Kasumi-1 (cell line): ENCODE data around the gene PBX2.

ENCODE experiments used
- DNase-seq, 2 experiments: peaks; one replicate each; lab custom pipeline; 2025; lab: John Stamatoyannopoulos, UW

Gene PBX2

GRCh38 chr6:32174416-32174815 lies 15.6 kb downstream of the PBX2 start:
- no peak for DNase-seq

GRCh38 chr6:32173051-32173727 lies 16.8 kb downstream of the PBX2 start:
- DNase-seq: no peak

GRCh38 chr6:32171234-32171633 lies 18.8 kb downstream of the PBX2 start:
- no peak for DNase-seq

GRCh38 chr6:32170294-32170693 lies 19.7 kb downstream of the PBX2 start:
- DNase-seq: no peak

GRCh38 chr6:32168807-32169591 lies 21.0 kb downstream of the PBX2 start:
- DNase-seq: no peak

DNA sequence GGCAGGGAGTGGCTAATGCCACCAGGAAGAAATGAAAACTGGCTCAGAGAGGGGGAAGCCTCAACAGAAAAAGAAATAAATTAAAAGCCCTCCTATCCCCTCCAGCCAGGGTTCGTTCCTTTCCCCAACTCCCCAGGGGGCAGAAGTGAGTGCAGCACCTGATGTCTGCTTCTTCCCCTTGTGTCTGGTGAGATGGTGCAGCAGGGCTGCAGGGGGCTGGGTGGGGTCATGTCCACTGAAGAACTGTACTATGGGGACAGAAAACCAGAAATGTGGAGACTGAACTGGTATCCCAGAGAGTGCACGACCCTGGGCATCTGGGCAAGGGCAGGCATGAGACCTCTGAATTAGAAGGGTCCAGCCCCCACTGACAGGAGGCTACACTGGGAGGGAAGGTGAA lies 21.7 kb downstream of the PBX2 start:
- DNase-seq: no peak

GRCh38 chr6:32167761-32168262 lies 22.2 kb downstream of the PBX2 start:
- no peak for DNase-seq

DNA sequence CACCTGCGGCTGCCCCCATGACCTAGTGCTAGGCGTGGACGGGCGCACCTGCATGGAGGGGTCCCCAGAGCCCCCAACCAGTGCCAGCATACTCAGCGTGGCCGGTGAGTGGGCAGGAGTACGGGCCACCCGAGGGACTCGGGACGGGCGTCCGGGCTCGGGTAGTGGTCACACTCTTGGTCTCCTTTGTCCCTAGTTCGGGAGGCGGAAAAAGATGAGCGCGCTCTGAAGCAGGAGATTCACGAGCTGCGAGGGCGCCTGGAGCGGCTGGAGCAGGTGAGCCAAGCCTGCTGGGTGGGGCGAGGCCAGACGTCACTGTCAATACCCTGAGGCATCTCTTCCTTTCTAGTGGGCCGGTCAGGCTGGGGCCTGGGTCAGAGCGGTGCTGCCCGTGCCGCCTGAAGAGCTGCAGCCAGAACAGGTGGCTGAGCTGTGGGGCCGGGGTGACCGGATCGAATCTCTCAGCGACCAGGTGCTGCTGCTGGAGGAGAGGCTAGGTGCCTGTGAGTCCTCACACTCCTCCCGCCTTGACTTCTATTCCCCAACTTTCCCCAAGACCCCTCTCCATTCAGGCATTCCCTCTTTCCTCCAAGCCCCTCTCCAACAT lies 22.7 kb downstream of the PBX2 start:
- DNase-seq: no peak

DNA sequence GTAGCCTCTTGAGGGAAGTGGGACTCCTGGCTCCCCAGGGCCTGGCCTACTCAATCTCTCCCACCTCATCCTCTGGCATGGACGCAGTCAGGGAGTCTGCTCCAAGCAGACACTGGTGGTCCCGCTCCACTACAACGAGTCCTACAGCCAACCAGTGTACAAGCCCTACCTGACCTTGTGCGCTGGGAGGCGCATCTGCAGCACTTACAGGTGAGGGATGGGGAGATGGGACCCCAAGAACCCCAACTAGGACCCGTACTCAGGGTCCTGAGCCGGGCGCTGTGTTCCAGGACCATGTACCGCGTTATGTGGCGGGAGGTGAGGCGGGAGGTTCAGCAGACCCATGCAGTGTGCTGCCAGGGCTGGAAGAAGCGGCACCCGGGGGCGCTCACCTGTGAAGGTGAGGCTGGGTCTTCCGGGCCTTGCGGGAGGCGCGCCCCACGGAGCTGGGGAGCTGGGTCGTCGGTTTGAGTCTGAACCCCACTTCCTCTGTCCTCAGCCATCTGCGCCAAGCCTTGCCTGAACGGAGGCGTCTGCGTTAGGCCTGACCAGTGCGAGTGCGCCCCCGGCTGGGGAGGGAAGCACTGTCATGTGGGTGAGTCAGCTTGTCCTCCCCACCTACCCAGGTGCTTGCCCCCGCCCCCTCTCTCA lies 23.5 kb downstream of the PBX2 start:
- DNase-seq: no peak

DNA sequence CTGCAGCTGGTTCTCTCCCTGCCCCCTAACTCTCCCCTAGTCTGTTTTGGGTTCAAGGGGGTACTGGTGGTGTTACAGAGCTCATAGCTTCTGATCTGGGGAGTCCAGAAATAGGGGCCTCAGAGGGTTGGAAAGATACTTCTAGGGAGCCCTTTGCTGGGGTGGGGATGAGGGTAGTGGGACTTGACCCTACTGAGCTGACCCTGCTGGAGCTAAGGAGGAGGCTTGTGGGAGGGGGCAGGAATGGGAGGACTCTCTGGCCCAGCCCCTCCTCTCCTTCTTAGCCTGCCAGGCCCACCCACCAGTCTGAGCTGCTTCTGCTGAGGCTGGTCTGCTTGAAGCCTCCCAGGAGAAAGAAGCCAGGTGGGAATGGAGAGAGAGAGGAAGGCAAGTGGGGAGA lies 25.7 kb downstream of the PBX2 start, which contains the start of gene EGFL8:
Gene EGFL8 (plus strand): TSS at position 301 of the 400 bp plus-strand sequence. CDS start 1,571 bp downstream, outside the sequence.
- DNase-seq: no peak

DNA sequence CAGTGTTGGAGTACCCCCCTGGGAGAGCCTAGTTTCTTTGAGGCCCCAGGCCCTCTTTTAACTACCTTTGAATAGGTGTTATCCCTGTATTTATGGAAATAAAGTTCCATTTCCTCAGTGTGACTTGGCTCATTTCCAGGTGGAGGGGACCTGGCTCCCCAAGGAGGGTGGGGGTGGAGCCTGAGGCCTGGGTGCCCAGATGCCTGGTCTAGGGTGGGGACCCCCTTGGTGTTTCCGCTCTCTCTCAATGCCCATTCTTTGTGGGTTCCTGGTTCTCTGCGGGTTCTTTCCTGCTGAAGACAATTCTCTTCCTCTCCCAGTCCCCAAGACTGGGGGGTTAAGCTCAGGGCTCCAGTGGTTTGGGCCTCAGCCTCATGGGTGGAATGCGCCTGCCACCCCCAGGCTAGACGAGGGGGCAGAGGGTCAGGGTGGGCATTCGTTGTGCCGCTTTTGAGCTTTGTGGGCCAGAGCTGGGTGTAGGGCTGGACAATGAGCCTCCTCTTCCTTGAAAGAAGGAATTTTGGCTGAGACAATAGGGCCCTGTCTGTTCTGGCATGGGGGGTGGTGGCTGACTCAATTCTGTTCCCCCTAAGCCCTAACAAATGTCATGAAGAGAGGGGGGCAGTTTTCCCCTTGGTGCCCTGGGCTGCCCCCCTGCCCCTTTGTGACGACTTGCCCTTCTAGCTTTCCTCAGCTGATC lies 26.3 kb downstream of the PBX2 start:
- DNase-seq: no peak

- DNase-seq: no peak
Observed at GRCh38 chr6:32158052-32158451, 31.9 kb downstream of the PBX2 start.

GRCh38 chr6:32156891-32157290 lies 33.1 kb downstream of the PBX2 start:
- no peak for DNase-seq

DNA sequence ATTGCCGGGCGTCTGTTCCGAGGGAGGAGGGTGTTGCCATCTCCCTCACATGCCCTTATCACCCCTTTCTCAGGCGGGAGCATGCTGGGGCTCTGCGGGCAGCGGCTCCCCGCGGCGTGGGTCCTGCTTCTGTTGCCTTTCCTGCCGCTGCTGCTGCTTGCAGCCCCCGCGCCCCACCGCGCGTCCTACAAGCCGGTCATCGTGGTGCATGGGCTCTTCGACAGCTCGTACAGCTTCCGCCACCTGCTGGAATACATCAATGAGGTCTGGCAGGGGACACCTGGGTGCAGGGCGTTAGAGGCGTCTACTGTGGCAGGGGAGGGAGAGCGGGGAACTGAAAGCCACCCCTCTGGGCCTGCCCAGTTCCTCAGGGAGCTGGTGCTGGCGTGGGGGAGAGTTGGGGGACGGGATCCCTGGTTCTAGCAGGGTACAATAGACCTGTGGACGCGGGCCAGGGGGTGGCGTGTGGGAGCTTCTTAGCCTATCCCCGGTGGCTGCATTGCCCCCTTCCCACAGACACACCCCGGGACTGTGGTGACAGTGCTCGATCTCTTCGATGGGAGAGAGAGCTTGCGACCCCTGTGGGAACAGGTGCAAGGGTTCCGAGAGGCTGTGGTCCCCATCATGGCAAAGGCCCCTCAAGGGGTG lies 35.4 kb downstream of the PBX2 start:
- DNase-seq: peak; percentile 52 to 54

- DNase-seq: peak; percentile 87 to 93
Observed at GRCh38 chr6:32153564-32154513, 36.2 kb downstream of the PBX2 start, which contains the start of gene PPT2. Gene PPT2, plus strand, starts transcription at chr6:32154141. Its CDS starts 454 bp downstream, at chr6:32154595.

- no peak for DNase-seq
Observed at GRCh38 chr6:32152769-32153563, 37.0 kb downstream of the PBX2 start.

DNA sequence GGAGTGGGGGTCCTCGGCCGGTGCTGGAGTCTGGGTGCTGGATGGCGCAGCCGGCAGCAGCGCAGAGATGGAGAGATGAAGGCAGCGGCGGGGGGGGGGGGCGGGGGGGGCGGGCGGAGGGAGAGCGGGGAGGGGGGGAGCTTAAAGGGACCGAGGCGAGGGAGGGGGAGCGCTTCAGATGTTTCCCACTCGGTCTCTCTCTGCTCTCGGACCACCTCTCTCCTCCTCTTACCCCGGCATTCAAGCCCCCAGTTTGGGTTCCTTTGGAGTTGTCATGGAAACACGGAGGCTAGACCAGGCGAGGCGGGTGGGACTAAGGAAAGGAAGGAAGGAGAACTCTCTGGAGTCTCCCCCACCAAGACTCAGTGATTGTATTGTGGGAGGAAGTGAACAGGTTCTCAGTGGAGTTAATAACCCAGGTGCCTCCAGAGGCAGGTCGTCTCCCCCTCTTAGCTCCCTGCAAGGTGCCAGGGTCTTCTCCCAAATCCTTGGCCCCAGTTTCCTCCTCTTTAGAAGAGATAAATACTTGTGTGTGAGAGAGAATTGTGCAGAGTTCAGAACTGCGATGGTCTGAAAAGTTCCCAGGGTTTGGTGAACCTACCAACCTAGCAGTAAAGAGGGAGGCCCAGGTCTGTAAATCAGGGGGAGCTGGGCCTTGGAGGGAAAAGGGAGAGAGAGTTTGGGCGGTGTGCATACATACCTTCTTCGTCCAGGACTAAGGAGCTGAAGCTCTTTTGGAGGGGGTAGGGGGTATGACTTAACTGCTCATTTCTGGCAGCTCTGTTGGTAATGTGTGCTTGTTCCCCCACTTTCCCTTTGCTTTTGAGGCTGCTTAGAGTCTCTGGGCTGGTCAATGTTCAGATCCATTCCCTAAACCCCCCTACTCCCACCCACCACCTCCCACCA lies 37.9 kb downstream of the PBX2 start, which contains the start of gene PRRT1:
Gene PRRT1 (minus strand): TSS at position 77 of the 906 bp plus-strand sequence. CDS start 112 bp downstream, outside the sequence.
- no peak for DNase-seq
